NCI-H187 treated with DMSO at 0.1 percent for 48 hours (cell line): ENCODE results near the gene TTC39B.
A peak's percentile ranks its signal among the peaks of the same experiment; 100 is the strongest.
"Not testable (repeated sequence)": the region's sequence is repeated elsewhere in the genome, so short reads cannot be mapped to it uniquely, and the experiment has no call there.

Experiments used
- DNase-seq: peaks from one replicate; lab custom pipeline; 2025; lab: John Stamatoyannopoulos, UW

TTC39B gene

DNA sequence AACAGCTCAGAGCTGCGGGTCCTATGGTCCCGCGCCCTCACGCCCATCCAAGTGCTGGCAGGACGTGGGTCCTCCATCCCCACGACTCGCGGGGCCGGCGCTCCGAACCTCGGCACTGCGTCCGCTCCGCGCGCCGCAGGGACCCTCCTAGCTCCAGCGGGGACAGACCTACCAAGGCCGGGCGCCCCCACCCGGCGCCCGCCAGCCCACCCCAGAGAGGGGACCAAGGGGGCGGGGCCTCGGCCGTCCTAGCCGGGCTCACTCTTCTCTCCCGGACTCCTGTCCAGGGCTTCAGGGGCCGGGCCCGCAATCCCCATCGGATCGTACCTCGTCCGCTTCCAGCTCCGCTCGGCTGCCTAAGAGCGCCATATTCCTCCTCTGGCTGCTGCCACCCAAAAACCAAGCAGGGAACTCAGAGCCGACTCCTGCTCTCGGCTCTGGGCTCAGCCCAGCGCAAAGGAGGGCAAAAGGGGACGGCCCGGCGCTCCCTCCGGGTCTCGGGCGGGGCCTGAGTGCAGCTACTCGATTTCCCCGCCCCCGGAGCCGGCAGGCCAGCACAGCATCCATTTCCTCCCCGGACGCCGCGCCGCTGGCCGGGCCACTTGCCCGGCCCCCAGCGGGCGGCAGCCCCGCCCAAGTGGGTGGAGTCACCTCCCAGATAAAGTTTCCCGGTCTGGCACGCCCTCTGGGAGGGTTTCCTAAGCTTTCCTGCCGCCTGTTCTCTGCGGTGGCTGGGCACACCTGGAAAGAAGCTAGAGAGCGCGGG is at the start of gene TTC39B:
TSS of gene TTC39B (minus strand) at position 460 of the 766 bp plus-strand sequence. CDS start at position 369, 91 bp downstream.
- peak; percentile 53 for DNase-seq

DNA sequence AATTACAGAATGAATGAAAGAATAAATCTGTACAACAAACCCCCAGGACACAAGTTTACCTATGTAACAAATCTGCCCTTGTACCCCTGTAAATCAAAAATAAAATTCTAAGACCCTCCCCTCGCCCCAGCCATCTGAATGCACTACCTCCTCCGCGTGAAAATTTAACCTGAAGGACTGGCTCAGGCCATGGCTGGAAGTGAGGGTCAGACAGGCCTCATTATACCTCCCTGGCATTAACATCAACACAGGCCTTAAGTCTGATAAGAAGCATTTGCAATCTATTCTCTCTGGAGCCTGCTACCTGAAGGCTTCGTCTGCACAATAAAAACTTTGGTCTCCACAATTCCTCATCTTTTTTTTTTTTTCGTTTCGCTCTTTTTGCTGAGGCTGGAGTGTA is 48.7 kb upstream of the TTC39B start:
- DNase-seq = no peak

DNA sequence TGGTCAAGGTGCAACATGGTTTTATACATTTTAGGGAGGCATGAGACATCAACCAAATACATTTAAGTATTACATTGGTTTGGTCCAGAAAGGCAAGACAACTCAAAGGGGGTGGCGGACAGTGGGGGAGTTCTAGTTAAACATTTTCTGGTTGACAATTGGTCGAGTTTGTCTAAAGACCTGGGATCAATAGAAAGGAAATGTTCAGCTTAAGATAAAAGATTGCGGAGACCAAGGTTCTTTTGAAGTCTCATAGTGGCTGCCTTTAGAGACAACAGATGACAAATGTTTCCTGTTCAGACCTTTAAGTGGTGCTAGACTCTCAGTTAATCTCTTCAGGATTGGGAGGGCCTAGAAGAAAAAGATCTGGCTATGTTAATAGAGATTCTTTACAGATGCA is 47.7 kb upstream of the TTC39B start:
- no peak for DNase-seq

DNA sequence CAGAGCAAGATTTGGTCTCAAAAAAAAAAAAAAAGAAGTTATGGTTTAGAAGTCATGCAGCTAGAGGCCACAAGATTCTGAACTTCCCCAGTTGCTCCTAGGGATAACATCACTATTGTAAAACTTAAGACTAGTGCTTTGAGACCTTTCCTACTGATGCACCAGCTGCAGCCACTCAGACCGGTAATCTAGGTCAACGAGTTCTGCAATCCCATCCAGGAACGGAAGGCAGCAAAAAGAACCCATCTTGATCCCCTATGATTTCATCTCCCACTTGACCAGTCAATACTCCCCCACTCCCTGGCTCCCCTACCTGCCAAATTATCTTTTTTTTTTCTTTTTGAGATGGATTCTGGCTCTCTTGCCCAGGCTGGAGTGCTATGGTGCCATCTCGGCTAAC is 46.9 kb upstream of the TTC39B start:
- DNase-seq = no peak

DNA sequence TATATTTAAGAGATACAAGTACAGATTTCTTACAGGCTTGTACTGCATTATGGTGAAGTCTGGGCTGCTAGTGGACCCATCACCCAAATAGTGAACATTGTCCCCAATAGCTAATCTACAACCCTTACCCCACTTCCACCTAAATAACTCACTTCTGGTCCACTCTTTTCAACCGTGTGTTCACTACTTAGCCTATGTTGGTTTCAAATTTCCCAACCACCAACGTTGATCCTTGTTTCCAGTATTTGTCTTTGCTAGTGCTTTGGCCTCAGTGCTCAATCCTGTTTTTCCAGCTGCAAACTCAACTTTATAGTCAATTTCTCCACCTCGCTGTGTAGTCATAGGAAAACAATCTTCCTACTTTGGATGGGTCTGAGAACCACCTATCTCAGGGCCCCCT is 45.3 kb upstream of the TTC39B start:
- no peak for DNase-seq

DNA sequence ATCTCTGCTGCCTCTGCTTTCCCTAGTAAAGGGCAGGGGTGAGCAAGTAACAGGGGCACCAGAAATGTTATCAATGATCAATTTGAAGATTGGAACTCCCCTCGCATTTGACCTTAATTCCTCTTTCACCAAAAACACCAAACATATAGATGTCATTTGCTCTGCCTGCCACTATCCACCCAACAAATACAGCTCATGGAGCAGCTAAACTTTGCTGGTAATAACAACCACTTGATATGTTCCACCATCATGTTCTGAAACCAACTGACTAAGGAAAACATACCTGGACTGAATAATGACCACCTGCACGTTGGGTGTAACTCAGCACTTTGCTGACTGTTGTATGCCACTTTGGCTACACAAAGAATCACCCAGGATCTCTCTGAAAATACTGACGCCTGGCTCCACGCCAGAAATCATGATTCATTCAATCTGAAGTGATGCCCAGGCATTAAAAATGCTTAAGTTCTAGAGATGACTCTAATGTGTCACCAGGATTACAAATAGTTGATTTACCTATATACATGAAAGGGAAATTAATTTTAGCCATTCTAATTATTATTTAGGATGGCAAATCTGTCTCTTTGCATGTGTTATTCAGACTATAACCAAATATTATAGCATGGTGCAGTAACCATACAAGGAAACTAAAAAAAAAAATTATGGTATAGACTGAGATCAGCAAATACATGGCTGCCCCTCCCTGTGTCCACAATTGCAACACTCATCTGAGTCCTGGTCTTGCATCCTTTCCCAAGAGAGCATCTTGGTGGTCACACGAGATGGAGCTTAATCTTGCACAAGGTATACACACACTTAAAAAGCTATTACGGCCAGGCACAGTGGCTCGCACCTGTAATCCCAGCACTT is 43.1 kb upstream of the TTC39B start:
- no peak for DNase-seq

DNA sequence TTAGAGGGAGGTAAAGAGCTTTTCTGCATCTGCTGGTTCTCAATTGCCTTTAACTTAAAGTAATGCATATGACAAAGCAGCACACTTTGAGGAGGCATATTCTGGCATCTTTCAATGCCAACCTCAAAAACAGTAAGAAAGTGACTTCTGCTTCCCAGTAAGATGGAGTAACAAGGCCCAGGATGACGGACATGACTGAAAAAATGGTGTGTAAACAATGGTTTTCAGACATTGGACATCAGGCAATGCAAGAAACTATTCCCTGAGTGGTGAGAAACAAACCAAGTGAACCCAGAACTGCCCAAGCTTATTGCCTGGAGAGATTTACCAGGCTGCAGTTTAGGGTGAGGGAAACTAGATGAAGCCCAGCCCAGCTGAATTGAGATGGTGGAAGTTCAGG is 39.8 kb upstream of the TTC39B start:
- DNase-seq = no peak

DNA sequence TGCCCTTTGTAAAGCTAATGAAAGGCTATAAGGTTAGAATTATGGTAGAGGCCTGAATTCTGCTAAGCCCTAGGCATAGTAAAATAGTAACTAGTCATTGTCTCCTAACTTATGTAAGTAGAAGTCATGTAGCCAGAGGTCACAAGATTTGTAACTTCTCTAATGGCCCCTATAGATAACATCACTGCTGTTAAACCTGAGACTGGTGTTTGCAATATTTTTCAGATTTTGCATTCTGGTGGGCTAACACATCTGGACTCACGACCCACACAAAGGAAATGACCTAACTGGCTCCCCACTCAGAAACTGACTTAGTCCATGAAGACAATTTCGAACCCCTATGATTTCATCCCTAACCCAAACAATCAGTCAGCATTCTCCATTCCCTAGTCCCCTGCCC is 37.2 kb upstream of the TTC39B start:
- no peak for DNase-seq

DNA sequence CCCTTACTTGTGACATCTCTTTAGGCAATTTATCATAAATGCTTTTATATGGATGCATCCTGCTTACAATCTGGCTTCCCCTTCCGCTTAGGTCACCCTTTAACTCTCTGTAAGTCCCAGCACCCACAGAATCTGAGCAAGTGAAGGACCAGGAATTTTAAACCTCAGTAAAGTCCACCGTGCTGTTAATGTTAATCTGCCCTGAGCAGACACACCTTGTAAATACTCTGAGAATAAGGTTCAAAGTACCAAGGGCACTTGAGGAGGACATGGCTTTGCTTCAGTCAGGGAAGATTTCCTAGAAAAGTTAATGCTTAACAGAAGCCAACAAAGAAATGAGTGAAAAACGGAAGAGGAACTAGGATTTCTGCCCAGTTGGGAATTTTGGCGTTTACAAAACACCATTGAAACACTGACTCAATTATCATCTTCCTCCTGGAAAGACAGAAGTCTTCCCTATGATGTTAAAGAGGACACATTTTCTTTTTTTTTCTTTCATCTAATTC is 26.4 kb upstream of the TTC39B start:
- DNase-seq = no peak

DNA sequence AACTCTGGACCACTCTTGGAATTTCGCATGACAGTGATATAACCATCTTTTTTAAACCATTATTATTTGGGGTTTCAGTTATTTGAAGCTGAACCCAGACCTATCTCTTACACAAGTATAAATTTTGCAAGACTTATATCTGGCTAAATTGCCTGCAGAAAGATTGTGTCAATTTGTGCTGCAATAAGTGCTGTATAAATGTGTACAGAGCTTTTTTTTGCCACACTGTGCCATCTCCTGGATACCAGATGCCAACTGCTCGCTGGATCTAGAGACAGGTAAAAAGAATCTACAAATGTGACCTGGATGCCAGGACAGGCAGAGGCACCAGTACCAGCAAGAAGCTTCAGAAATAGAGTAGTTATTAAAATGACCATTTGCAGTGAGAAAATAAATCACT is 25.9 kb upstream of the TTC39B start:
- no peak for DNase-seq

DNA sequence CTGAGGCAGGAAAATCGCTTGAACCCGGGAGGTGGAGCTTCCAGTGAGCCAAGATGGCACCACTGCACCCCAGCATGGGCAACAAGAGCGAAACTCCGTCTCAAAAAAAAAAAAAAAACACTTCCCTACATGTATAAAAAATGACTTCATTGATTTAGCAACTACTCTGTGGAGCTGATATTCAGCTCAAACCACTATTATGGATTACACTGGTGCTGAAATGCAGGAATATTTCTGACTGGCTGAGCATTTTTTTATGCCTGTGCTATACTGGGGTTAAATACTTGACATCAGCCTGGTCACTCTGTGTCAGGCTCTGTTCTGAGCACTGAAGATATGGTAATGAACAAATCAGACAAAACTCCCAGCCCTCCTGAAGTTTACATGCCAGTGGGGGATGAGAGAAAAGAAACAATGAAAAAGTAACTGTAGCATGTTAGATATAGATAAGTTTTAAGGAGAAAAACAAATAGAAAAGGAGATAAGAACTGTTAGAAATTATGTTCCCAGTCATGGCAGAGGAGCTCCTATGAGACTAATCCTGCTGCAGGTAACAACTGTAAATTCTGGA is 22.6 kb upstream of the TTC39B start:
- no peak for DNase-seq

DNA sequence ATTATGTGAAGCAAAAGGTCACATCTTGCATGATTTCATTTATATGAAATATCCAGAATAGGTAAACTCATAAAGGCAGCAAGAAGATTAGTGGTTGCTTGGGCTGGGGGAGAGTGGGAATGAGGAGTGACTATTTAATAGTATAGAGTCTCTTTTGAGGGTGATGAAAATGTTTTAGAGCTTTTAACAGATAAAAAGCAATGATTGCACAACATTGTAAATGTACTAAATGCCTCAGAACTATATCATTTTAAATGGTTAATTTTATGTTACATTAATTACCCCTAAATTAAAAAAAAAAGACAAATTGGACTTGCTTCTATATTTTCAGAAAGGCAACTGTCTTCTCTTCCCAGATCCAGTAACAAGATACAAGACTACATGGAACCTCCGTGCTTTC is 21.9 kb upstream of the TTC39B start:
- DNase-seq = no peak

DNA sequence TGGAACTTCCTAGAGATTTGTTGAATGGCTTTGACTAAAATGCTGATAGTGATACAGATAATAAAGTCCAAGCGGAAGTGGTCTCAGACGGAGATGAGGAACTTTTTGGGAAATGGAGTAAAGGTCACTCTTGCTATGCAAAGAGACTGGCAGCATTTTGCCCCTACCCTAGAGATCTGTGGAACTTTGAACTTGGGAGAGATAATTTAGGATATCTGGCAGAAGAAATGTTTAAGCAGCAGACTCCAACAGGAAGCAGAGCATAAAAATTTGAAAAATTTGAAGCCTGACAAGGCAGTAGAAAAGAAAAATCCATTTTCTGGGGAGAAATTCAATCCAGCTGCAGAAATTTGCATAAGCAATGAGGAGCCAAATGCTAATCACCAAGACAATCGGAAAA is 15.7 kb upstream of the TTC39B start:
- DNase-seq = not testable (repeated sequence)

DNA sequence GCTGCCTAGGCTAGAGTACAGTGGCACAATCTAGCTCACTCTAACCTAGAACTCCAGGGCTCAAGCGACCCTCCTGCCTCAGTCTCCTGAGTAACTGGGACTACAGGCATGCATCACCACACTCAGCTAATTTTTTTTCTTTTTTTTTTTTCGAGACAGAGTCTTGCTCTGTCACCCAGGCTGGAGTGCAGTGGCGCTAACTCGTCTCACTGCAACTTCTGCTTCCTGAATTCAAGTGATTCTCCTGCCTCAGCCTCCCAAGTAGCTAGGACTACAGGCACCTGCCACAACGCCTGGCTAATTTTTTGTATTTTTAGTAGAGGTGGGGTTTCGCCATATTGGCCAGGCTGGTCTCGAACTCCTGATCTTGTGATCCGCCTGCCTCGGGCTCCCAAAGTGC is 12.6 kb upstream of the TTC39B start:
- not testable (repeated sequence) for DNase-seq

DNA sequence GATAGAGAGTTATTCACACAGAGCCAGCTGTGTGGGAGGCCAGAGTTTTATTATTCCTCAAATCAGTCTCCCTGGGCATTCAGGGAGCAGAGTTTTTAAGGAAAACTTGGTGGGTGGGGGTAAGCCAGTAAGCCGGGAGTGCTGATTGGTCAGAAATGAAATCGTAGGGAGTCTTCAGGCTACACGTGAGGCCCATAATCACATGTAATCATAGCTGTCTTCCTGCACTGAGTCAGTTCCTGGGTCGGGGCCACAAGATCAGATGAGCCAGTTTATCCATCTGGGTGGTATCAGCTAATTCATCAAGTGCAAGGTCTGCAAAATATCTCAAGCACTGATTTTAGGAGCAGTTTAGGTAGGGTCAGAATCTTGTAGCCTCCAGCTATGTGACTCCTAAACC is 10.8 kb upstream of the TTC39B start:
- no peak for DNase-seq

DNA sequence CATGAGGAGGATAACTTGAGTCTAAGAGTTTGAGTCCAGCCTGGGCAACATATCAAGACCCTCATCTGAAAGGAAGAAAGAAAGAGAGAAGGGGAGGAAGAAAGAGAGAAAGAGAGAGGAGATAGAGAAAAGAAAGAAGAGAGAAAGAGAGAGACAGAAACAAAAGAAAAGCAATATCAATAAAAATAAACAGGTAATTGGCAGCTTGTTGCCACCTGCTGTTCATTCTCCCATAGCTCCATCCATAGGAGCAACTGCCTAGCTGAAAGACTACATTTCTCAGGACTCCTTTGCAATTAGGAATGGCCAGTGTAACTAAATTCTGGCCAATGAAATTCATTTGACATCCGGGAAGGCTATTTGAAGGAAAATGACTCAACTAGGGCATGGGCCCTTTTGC is 4.6 kb upstream of the TTC39B start:
- DNase-seq = no peak

DNA sequence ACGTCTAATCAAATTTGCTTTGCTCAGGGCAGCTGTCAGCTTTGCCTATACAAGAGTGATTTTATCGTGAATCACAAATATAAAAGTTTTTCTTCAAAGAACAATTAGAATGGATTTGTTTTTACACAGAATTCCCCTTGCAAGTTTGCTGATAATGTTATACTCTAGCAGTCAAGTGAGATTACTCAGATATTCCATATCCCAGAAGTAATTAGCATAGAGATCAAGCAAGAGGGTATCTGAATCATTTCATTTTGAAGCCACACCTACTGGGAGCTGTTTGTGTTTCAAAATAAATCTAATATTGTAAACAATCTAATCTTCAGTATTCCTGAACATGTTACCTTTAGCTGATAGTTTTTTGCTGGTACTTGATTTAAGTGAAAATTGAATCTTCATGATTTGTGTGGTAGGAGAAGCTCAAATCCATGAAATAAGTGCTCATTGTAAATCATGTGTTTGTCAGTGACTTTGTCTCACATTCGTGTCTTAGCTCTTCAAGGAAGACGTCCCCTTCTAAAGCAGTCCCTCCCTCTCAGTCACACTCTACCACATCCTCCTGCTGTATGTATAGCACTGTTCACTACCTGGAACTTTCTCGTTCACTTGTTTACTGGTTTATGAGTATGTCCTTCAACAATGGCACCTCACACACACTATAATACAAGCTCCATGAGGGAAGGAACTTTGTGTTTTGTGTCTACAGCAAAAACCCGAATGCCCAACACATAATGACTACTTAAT is 3.3 kb upstream of the TTC39B start:
- no peak for DNase-seq

DNA sequence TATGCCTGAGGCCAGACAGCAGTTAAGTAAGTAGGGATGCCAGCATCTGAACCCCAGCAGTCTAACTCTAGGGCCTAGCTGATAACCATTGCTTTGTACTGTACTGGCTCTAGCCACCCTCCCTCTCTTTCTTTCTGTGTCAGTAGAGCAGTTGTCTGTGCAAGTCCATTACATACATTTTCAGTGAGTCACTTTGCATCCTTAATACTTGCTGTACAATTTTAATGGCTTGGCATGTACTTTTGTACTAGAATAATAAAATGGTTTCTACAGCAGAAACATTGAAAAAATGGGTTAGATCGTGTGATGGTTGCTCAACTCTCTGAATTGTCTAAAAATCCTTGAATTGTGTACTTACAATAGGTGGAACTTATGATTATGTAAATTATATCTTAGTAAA is 1.5 kb upstream of the TTC39B start:
- DNase-seq = no peak

DNA sequence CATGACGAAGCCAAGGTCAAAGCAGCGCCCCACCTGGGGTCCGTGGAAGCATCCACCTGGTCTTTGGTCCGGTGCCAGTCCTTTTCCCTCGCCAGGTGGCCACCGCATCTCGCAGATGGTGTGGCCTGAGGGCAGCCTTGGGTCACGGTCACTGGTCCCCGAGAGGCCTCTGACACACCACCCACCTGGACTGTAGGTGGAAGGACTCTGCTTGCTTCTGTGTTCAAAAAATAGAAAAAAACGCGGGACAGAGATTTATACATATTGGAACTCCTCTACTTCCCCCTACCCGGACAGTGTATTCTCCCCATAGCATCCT is 466 bp upstream of the TTC39B start:
- DNase-seq = no peak

DNA sequence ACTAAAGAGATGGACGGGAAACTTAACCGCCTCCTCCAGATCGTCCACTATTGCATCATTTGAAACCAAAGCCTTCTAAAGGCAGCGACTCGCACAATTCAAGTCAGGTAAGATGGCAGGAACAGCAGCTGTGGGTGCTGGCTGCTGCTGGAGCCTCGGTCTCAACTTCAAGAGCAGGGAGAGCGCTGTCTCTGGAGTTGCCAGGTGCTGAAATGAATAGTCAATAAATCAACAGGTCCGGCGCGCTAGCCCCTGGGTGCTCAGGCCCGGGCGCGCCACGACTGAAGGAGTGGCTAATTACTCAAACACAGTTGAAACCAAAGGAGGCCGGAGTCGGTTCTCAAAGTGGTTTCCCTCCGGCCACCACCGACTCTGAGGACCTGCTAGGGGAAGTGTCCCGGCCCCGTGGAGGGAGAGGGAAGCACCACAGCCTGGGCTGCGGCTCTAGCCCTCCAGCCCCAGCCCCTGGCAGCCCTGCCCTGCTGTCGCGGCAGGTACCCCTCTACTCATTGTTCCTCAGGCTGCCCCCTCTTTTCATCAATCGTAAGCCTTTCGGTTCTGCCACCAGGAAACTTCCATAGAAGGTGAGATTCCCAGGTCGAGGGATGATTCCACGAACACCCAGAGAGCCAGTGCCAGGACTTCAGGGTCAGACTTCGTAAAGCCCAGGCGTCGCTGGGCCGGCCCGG is 804 bp downstream of the TTC39B start:
- DNase-seq = peak; percentile 54

DNA sequence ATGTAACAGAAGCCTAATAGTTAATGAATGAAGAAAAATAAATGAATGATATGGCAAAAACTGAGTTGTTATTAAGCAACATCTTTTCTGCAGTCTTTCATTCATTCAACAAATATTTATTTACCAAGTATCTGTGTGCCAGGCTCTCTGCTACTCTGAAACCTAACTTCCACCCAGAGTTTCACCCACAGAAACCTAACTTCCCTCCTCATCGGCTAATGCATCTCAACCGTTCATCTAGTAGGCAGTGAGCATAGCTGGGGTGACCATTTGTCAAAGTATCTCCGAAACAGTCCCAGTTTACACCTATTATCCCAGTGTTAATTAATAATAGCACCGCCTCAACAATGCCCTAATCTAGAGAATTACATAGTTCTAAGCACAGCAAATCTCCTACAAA is 1.5 kb downstream of the TTC39B start:
- DNase-seq = no peak

DNA sequence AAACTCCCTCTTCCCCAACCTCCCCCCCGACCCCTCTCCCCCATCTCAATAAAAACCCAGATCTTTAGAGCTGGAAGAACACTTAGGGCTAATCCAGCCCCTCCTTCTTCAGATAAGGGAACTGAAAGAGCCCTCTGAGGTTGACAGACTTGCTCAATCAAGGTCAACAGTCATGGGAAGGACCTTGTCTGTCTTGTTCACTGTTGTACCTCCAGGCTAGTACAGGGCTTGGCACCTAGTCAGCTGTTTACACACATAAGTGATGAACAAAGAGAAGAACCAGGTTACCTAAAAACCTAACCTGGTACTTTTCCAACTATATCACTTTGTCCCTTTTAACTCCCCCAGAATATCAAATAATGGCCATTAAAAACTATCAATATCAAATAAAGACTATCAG is 2.4 kb downstream of the TTC39B start:
- DNase-seq = no peak
